ENCODE results near the gene TNFSF15.

DNA sequence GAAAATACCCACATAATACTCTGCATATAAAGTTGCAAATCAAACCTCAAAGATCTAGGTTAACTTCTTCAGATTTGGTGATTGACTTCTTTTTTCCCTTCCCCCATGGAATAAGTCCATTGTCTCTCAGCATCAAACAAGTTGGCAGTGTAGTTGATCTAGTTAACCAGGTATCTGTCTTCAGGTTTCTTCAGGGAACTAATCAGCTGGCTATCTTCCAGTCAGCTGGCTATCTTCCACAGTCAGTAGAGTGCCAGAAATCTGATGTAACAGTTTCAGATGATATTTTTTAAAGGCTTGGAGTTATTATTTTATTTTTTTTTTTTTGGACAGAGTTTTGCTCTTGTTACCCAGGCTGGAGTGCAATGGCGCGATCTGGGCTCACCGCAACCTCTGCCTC is 16.8 kb downstream of the TNFSF15 start:
- TF ChIP-seq, protein P1, sequence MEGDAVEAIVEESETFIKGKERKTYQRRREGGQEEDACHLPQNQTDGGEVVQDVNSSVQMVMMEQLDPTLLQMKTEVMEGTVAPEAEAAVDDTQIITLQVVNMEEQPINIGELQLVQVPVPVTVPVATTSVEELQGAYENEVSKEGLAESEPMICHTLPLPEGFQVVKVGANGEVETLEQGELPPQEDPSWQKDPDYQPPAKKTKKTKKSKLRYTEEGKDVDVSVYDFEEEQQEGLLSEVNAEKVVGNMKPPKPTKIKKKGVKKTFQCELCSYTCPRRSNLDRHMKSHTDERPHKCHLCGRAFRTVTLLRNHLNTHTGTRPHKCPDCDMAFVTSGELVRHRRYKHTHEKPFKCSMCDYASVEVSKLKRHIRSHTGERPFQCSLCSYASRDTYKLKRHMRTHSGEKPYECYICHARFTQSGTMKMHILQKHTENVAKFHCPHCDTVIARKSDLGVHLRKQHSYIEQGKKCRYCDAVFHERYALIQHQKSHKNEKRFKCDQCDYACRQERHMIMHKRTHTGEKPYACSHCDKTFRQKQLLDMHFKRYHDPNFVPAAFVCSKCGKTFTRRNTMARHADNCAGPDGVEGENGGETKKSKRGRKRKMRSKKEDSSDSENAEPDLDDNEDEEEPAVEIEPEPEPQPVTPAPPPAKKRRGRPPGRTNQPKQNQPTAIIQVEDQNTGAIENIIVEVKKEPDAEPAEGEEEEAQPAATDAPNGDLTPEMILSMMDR (conservative IDR thresholded peaks at IDR 0.05; ENCODE audit: low read depth, low read length), result no peak
- TF ChIP-seq RAD21 (IDR thresholded peaks at IDR 0.05; ENCODE audit: low read length), result no peak
- TF ChIP-seq MXI1 (IDR thresholded peaks at IDR 0.05; ENCODE audit: borderline replicate concordance, low read depth, low read length), result no peak
- no peak for TF ChIP-seq FOS (IDR thresholded peaks at IDR 0.05; ENCODE audit: low read depth, low read length)
- no peak for TF ChIP-seq MAFK (IDR thresholded peaks at IDR 0.05; ENCODE audit: low read depth, low read length)
- no peak for TF ChIP-seq POLR2A (IDR thresholded peaks at IDR 0.05; ENCODE audit: low read depth, low read length)
- no peak for TF ChIP-seq NFE2L2 (IDR thresholded peaks at IDR 0.05; ENCODE audit: low read depth, low read length)
- TF ChIP-seq CEBPB (IDR thresholded peaks at IDR 0.05; ENCODE audit: low read depth, low read length), result no peak
- TF ChIP-seq, protein P2, sequence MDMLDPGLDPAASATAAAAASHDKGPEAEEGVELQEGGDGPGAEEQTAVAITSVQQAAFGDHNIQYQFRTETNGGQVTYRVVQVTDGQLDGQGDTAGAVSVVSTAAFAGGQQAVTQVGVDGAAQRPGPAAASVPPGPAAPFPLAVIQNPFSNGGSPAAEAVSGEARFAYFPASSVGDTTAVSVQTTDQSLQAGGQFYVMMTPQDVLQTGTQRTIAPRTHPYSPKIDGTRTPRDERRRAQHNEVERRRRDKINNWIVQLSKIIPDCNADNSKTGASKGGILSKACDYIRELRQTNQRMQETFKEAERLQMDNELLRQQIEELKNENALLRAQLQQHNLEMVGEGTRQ (IDR thresholded peaks at IDR 0.05; ENCODE audit: low read depth, low read length), result no peak
- no peak for TF ChIP-seq CHD1 (IDR thresholded peaks at IDR 0.05; ENCODE audit: low read depth, low read length)
- TF ChIP-seq BHLHE40 (IDR thresholded peaks at IDR 0.05; ENCODE audit: low read depth, low read length), result no peak

All from IMR-90 (cell line).